Stimulated activated CD4-positive, alpha-beta T cell treated with anti-CD3 and anti-CD28 coated beads, Interleukin-4, amount 100 ng/mL, for 1 hour (primary cell): ENCODE measurements around the gene AURKAIP1.

Experiments used
- DNase-seq: peaks from one replicate; pipeline ENCODE4 v3.0.0-alpha.2; 2020

The AURKAIP1 gene

DNA sequence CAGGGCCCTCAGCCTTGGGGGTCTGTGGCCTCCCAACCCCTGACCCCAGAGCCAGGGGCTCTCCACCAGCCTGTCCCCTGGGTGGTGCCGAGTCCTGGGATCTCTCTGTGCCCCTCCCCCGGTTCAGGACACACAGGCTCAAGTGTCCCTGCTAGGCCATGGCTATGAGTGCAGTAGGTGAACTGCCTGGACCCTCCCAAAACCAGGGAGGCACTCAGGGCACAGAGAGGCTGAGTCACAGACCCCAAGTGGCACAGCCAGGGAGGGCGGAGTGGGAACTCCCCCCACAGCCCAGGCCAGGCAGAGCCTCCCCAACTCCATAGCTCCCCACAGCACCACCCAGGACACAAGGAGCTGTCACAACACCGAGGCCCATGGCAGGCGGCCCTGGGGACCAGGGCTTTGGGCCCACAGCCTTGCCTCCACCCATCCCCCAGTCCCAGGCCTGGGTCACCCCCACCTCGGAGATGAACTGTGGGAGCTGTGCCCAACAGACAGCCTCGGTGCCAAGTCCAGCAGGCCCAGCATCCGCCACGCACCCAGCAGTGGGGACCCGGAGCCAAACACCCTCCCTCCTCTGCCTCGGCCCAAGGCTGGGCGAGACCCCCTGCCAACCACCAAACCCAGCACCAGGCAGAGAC is 29.0 kb downstream of the AURKAIP1 start:
- no peak for DNase-seq

DNA sequence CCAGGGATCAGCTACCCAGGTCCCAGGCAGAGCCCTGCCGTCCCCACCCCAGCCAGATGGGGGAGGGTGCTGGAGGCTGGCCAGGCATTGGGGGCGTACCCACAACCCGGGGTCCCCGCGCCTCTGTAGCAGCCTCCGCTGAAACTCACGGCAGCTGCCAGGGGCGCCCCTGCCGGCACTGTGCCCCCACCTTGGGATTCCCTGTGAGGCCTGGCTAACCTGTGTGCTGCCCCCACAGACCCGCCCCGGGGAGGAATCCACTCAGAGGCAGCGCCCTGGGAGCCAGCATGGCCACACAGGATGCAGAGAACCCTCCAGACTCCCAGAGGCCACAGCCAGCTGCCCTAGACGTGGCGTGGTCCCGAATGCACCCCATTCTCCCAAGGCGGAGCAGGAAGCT is 29.6 kb downstream of the AURKAIP1 start:
- DNase-seq: no peak

DNA sequence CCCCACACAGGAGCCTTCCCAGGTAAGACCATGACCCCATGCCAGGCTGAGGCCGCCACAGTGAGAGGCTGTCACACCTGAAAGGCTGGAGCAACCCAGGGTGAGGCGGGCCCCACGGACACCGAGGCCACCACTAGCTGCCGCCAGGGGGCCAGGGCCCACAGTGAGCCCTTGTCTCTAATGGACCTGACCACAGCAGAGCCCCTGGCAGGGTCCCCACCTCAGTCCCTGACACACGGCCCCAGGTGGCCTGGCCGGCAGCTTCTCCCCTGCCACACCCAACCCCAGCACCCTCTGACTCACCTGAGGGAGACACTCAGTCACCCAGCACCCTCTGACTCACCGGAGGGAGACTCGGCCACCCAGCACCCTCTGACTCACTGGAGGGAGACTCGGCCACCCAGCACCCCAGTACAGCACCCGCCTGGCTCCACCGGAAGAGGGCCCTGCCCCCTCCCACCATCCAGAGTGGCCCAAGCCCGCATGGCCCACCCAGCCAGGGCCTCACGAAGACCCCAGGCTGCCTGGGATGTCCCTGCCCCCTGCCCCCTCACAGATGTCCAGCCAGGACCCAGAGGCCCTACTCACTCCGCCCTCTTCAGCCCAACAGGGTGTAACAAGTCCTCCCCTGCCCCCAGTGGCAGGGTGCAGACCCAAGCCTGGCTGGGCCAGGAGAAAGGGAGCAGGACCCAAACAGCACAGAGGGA is 30.2 kb downstream of the AURKAIP1 start:
- DNase-seq: peak; percentile 45

DNA sequence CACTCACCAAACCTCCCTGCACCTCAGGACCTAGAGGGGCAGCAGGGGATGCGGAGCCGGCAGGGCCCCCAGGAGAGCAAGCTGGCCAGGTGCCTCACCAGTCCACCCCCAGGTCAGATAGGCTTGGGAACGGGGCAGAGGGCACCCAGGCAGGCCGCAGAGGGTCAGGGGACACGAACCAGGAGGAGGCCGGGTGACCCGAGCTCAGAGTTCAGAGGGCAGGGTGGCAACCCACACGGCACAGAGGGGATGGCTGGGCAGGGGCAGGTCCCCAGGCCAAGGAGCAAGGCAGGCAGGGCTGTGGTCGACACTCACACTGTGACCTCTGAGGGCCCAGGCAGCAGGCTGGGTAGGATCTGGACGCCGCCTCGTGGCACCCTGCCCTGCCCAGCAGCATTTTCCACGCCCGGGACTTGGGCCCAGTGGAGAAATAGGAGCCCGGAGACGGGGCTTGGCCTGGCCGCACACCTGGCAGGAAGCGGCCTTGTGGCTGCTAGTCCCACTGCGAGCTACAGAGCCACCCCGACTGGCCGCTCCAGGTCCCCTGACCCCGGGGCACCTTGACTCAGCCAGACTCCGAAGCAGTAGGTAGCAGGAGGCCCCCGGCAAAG is 31.1 kb downstream of the AURKAIP1 start:
- DNase-seq: no peak

DNA sequence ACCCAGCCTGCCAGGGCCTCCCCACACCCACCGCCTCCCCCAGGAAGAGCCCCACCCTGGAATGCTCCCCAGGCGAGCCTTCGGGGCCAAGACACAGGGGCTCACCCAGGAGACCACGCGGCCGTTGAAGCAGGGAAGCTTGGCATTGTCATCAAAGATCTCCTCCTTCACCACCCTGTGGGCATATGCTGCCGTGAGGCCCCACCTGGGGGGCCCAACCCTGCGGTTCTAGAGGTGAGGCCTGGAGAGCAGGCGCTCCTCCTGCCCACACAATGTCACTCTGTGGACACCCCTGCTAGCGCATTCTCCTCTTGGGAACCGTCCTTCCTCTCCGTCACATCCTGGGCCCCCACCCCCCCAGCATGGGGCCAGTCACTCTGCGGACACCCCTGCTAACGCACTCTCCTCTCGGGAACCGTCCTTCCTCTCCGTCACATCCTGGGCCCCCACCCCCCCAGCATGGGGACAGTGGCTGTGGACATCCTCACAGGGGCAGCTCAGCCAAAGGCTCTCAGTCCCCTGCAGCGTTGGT is 32.4 kb downstream of the AURKAIP1 start:
- no peak for DNase-seq

DNA sequence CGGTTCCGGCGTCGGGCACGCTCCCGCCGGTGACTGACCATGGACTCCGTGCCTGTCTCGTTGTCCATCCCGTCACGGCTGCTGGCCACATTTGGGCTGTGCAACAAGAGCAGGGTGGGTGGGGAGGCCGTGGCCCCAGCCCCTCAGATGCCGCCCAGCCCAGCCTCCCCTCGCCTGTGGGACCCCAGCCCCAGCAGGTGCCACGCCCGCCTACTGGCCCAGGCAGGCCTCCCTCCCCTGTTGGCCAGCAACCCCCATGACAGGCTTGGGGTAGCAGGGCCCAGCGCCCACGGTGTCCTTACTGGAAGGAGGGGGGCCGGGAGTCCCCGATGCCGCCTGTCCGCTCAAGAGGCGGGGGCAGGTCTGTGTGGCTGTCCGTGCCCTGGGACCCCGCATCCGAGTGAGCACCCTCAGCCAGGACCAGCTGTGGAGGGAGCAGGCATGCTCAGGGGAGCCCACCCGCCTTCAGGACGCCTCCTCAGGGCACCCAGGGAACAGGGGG is 32.9 kb downstream of the AURKAIP1 start:
- DNase-seq: no peak

DNA sequence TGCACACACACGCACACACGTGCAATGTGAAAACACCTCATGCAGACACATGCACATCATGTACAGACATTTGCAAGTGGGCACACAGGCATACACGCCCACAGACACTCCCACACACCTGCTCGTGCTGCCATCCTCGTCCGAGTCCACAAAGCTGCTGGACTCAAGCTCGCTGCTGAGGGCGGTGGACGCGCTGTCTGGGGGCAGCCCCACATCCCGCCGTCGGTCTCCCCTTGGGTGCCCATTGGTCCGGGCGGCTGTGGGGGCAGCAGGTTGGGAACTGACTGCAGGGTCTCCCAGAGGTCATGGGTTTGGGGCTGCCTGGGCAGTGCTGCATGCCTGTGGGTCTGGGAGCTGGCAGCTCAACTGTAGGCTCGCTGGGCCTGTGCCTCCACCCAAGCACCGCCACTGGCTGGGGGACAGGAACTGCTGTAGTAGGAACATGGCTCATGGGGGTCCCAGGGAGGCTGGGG is 33.4 kb downstream of the AURKAIP1 start:
- DNase-seq: no peak

DNA sequence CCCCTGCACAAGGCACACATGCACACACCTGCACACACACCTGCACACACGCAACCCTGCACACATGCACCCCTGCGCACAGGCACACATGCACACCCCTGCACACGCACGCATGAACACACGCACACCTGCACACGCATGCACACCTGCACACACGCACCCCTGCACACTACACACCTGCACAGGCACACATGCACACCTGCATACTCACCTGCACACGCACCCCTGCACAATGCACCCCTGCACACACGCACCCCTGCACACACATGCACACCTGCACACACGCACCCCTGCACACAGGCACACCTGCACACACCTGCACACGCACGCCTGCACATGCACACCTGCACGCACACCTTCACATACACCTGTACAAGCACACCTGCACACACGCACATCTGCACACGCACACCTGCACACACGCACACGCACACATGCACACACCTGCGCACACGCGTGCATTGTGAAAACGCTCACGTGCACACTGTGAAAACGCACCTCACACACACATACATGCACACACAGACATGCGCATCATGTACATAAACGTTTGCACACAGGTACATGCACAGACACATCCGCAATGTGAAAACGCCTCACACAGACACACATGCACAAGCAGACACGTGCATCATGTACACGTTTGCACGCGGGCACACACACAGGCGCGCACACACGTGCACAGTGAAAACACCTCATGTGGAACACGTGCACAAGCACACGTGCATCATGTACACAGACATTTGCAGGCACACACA is 34.0 kb downstream of the AURKAIP1 start:
- DNase-seq: no peak

DNA sequence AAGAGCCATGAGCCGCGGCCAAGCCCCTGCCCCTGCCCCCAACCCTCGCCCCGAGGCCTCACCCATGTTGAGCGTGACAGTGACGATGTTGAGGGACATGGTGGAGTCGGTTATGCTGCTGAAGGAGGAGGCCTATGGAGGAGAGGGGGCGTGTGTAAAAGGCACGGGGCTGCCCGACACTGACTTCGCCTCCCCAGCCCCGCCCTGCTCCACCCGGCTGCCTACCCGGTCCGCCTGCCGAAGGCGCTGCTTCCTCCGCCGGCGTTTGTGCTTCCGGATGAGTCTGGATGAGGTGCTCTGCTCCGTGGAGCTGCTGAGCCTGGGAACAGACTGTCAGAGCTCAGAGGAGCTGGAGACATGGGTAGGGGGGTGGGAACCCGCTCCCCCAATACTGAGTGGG is 34.8 kb downstream of the AURKAIP1 start:
- no peak for DNase-seq

DNA sequence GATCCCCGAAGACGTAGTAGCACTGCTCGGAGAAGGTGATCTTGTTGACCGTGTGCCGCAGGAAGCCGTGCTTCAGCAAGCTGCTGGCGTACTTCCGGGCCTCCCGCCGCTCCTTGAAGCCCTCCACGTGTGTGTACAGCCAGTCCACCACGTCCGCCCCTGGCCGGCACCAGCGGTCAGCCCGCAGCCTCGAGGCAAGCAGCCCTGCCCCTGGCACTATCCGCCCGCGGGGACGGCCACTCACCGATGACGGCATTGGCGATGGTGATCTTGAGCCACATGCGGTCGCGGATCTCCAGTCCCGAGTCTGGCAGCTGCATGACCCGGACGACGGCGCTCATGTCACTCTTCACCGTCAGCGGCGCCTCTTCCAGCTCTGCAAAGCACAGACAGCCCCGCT is 36.7 kb downstream of the AURKAIP1 start:
- no peak for DNase-seq

DNA sequence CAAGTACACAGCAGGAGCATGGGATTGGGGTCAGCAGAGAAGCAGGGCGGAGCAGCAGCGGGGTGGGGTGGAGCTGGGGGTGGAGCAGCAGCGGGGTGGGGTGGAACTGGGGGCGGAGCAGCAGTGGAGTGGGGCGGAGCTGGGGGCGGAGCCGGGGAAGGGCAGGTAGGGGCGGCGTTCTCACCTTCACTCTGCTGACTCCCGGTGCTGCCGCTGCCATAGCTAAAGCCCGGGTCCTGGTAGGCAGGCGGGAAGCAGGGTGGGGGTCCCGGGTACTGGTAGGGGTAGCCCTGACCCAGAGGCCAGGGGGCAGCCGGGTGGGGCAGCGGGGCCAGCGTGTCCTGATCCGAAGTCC is 37.2 kb downstream of the AURKAIP1 start:
- DNase-seq: peak; percentile 54

DNA sequence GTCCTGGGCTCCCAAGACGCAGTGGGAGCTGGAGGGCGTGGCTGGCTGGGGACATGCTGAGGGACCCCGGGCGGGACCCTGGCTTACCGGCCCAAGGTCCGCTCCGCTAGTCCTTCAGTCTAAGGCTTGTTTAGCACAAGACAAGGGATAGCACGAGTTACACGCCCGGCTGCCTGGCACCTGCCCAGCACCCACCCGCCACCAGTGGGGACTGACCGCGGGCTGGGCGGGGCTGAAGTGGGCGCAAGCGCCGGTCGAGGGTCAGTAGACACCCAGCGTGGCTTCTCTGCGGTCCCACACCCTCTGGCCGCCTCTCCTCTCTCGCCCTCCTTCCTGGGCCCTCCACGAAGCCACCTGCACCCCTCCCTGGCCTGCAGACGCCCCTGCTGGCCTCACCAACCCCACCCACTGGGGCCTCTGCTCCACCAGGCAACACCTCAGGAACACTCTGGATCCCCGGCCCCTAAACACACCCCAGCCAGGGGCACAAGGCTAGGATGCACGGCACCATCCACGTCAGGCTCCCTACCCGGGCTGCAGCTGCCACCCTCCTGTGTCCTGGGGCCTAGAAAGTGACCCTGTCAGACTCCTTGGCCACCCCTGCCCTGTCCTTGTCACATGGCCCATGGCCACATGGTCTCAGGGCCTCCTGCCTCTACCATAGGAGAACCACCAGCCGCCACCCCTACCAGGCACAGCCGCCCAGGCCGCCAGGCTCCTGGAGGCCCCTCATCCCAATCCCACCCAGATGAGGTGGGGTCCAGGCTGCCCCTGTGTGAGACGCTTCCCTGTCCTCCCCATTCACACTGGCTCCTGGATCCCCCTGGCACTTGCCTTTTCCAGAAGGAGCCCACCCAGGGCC is 37.8 kb downstream of the AURKAIP1 start:
- no peak for DNase-seq

DNA sequence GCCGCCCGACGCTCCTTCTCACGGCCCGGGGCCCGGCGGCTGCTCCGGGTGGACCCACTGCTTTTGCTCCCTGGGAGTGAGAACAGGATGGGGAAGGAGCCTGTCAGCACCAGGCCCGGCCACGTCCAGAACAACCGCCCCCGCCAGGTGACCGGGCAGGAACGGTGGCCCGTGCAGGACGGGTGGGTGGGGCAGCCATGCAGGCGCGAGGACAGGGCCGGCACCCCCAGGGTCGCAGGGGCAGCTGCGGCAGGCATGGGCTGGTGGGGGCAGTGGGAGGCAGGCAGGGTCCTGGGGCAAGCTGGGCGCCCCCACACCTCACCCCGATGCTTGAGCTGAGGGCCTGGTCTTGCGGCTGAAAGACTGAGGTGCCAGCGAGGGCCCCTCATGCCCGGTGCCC is 38.6 kb downstream of the AURKAIP1 start:
- DNase-seq: no peak

DNA sequence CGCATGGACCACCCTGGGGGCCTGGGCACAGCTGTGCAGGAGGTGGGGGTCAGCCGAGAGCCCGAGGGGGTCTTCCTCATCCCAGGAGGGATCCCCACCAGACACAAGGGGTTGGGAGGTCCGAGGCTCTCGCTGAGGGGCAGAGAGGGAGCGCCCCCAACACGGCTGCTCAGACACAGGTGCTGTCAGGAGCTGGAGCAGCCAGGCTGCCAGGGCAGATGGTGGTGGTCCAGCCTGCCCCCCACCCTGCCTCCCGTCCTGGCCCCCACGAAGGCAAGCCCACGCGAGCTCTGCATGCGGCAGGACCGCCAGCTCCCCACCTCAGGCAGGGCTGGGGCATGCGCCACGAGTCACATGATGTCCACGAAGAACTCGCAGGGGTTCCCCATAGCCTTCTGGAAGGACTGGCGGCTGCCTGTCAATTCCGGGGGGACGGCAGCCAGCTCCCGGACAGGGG is 39.2 kb downstream of the AURKAIP1 start:
- no peak for DNase-seq

DNA sequence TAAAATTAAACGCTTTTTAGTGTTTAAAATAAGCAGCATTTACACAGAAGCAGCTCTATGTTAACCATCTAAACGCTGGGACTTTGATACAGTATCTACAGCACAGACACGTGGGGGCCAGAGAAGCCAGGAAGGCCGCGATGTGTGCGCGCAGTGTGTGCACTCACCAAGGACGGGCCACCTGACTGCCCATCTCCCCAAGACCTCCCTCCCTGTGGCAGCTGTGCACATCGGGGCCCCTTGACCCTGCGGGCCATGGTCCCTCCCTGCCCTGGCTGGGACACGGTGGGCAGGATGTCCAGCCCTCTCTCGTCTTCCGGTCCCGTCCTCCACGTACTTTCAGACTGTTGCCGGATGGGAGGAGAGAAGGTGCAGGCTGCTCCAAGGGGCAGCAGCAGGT is 39.7 kb downstream of the AURKAIP1 start:
- DNase-seq: no peak

DNA sequence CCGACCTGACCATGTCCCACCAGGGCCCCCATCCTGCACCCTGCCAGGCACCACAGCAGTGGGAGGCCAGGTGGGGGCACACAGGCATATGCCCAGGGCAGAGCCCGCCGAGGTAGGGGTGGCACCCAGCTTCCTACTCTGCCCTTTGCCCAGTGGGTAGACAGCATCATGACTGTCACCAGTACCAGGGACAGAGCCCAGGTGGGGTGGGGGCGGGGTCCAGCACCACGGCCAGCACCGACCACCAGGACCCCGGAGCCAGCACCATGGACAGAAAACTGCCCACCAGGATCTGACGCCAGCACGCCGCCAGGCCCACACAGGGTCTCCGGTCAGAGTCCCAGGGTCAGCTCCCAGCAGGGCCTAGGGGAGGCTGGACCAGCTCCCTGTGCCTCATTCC is 40.2 kb downstream of the AURKAIP1 start:
- no peak for DNase-seq

DNA sequence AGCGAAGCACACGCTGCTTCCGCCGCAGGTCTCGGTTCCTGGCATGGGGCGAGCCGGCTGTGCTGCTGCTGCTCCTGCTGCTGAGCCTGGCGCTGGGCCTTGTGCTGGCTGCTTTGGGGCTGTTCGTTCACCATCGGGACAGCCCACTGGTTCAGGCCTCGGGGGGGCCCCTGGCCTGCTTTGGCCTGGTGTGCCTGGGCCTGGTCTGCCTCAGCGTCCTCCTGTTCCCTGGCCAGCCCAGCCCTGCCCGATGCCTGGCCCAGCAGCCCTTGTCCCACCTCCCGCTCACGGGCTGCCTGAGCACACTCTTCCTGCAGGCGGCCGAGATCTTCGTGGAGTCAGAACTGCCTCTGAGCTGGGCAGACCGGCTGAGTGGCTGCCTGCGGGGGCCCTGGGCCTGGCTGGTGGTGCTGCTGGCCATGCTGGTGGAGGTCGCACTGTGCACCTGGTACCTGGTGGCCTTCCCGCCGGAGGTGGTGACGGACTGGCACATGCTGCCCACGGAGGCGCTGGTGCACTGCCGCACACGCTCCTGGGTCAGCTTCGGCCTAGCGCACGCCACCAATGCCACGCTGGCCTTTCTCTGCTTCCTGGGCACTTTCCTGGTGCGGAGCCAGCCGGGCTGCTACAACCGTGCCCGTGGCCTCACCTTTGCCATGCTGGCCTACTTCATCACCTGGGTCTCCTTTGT is 41.3 kb downstream of the AURKAIP1 start:
- no peak for DNase-seq

DNA sequence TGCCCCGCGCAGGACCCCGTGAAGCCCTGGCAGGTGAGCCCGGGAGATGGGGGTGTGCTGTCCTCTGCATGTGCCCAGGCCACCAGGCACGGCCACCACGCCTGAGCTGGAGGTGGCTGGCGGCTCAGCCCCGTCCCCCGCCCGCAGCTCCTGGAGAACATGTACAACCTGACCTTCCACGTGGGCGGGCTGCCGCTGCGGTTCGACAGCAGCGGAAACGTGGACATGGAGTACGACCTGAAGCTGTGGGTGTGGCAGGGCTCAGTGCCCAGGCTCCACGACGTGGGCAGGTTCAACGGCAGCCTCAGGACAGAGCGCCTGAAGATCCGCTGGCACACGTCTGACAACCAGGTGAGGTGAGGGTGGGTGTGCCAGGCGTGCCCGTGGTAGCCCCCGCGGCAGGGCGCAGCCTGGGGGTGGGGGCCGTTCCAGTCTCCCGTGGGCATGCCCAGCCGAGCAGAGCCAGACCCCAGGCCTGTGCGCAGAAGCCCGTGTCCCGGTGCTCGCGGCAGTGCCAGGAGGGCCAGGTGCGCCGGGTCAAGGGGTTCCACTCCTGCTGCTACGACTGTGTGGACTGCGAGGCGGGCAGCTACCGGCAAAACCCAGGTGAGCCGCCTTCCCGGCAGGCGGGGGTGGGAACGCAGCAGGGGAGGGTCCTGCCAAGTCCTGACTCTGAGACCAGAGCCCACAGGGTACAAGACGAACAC is 42.1 kb downstream of the AURKAIP1 start:
- DNase-seq: no peak

DNA sequence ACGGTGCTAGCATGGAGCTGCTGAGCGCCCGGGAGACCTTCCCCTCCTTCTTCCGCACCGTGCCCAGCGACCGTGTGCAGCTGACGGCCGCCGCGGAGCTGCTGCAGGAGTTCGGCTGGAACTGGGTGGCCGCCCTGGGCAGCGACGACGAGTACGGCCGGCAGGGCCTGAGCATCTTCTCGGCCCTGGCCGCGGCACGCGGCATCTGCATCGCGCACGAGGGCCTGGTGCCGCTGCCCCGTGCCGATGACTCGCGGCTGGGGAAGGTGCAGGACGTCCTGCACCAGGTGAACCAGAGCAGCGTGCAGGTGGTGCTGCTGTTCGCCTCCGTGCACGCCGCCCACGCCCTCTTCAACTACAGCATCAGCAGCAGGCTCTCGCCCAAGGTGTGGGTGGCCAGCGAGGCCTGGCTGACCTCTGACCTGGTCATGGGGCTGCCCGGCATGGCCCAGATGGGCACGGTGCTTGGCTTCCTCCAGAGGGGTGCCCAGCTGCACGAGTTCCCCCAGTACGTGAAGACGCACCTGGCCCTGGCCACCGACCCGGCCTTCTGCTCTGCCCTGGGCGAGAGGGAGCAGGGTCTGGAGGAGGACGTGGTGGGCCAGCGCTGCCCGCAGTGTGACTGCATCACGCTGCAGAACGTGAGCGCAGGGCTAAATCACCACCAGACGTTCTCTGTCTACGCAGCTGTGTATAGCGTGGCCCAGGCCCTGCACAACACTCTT is 42.8 kb downstream of the AURKAIP1 start:
- no peak for DNase-seq
